RWPE1 (cell line): ENCODE data around the gene ARNT2.

Source experiments
- CTCF ChIA-PET: fragments of 350-600 bp; sonication (Branson Sonifier 250); formaldehyde crosslinking; extraction: SDS; loops from one replicate; lab custom pipeline; 2021; lab: Yijun Ruan, JAX
- POLR2A ChIA-PET: fragments of 400-600 bp; formaldehyde crosslinking; extraction: SDS; loops from one replicate; lab custom pipeline; 2020; ENCODE audit warnings: antibody characterized with exemption; ENCODE audit not compliant: low non-redundant PET; lab: Yijun Ruan, JAX
- DNase-seq: peaks from one replicate; pipeline ENCODE4 v3.0.0; 2012; ENCODE audit warnings: low spot score
- H3K27ac ChIP-seq: fragments of 450-650 bp; 2 replicates; pipeline ENCODE4 v1.5.1; 2017
- CTCF ChIP-seq: fragments of 450-650 bp; conservative IDR thresholded peaks from 2 replicates; pipeline ENCODE4 v1.5.1; 2017; ENCODE audit warnings: low read depth, mild to moderate bottlenecking

Gene ARNT2

GRCh38 chr15:80494351-80494751, 90.2 kb downstream of the ARNT2 start:
- H3K27ac ChIP-seq: no peak overlapping the region
- DNase-seq: peak; percentile 64
- CTCF ChIA-PET: interaction anchor here (0.6 kb wide), 2 partner anchors 75 to 342 kb away, joined by 4 to 6 read pairs; no protein-coding TSS in a partner anchor
- POLR2A ChIA-PET: no interaction called here
- no peak for TF ChIP-seq CTCF

GRCh38 chr15:80494756-80495155, 90.6 kb downstream of the ARNT2 start:
- CTCF ChIA-PET: interaction anchor here (0.6 kb wide), 2 partner anchors 75 to 341 kb away, joined by 4 to 6 read pairs; no protein-coding TSS in a partner anchor
- POLR2A ChIA-PET: no interaction called here
- DNase-seq: no peak
- TF ChIP-seq CTCF: no peak
- no peak overlapping the region for H3K27ac ChIP-seq

GRCh38 chr15:80495401-80495942, 91.3 kb downstream of the ARNT2 start:
- TF ChIP-seq CTCF: no peak
- H3K27ac ChIP-seq: no peak overlapping the region
- DNase-seq: no peak
- ChIA-PET POLR2A (interaction anchor here (0.6 kb wide), 1 partner anchor 291 kb away, joined by 3 read pairs; no protein-coding TSS in a partner anchor), CTCF (no interaction called here)

GRCh38 chr15:80496096-80496495, 91.9 kb downstream of the ARNT2 start:
- DNase-seq: no peak
- POLR2A ChIA-PET: no interaction called here
- no peak for TF ChIP-seq CTCF
- CTCF ChIA-PET: interaction anchor here (0.6 kb wide), 2 partner anchors 23 to 445 kb away, joined by 4 to 5 read pairs; no protein-coding TSS in a partner anchor
- H3K27ac ChIP-seq: no peak overlapping the region

GRCh38 chr15:80497221-80497620, 93.0 kb downstream of the ARNT2 start:
- TF ChIP-seq CTCF: no peak
- H3K27ac ChIP-seq: no peak overlapping the region
- no peak for DNase-seq
- ChIA-PET POLR2A (no interaction called here), CTCF (no interaction called here)

- DNase-seq: no peak
- ChIA-PET POLR2A (no interaction called here), CTCF (no interaction called here)
- H3K27ac ChIP-seq: no peak overlapping the region
- no peak for TF ChIP-seq CTCF
Measured at GRCh38 chr15:80498652-80499051, 94.5 kb downstream of the ARNT2 start.
